Measurements from ENCODE around the gene MYCBP2.

MYCBP2 gene

GRCh38 chr13:77053192-77053591 lies 273.7 kb downstream of the MYCBP2 start:
- TF ChIP-seq CTCF (IDR thresholded peaks at IDR 0.05; ENCODE audit: low read depth, low read length, missing control alignments), result no peak
- H3K4me3 ChIP-seq (ENCODE audit: low read depth, low read length), result no peak overlapping the region
- in situ Hi-C loops (cut with HindIII; ENCODE audit: low sequenced_read_pairs), result no loop called here
- DNase-seq (ENCODE audit: low read depth), result no peak

GRCh38 chr13:77048681-77049080 lies 278.2 kb downstream of the MYCBP2 start:
- H3K4me3 ChIP-seq (ENCODE audit: low read depth, low read length), result no peak overlapping the region
- in situ Hi-C loops (cut with HindIII; ENCODE audit: low sequenced_read_pairs), result no loop called here
- no peak for DNase-seq (ENCODE audit: low read depth)
- TF ChIP-seq CTCF (IDR thresholded peaks at IDR 0.05; ENCODE audit: low read depth, low read length, missing control alignments), result no peak

- no peak overlapping the region for H3K4me3 ChIP-seq (ENCODE audit: low read depth, low read length)
- TF ChIP-seq CTCF (IDR thresholded peaks at IDR 0.05; ENCODE audit: low read depth, low read length, missing control alignments), result no peak
- DNase-seq (ENCODE audit: low read depth), result no peak
- in situ Hi-C loops (cut with HindIII; ENCODE audit: low sequenced_read_pairs), result no loop called here
Observed at GRCh38 chr13:77047649-77048343, 279.1 kb downstream of the MYCBP2 start.

- TF ChIP-seq CTCF (IDR thresholded peaks at IDR 0.05; ENCODE audit: low read depth, low read length, missing control alignments), result no peak
- in situ Hi-C loops (cut with HindIII; ENCODE audit: low sequenced_read_pairs), result no loop called here
- H3K4me3 ChIP-seq (ENCODE audit: low read depth, low read length), result no peak overlapping the region
- DNase-seq (ENCODE audit: low read depth), result no peak
Observed at GRCh38 chr13:77042566-77043177, 284.2 kb downstream of the MYCBP2 start.

- no peak for TF ChIP-seq CTCF (IDR thresholded peaks at IDR 0.05; ENCODE audit: low read depth, low read length, missing control alignments)
- in situ Hi-C loops (cut with HindIII; ENCODE audit: low sequenced_read_pairs), result no loop called here
Observed at GRCh38 chr13:77040835-77041234, 286.1 kb downstream of the MYCBP2 start.

GRCh38 chr13:77040076-77040475 lies 286.8 kb downstream of the MYCBP2 start:
- TF ChIP-seq CTCF (IDR thresholded peaks at IDR 0.05; ENCODE audit: low read depth, low read length, missing control alignments), result no peak
- DNase-seq (ENCODE audit: low read depth), result no peak
- in situ Hi-C loops (cut with HindIII; ENCODE audit: low sequenced_read_pairs), result no loop called here

More at GRCh38 chr13:77040835-77041234, 286.1 kb downstream of the MYCBP2 start:
- H3K4me3 ChIP-seq (ENCODE audit: low read depth, low read length), result no peak overlapping the region
- no peak for DNase-seq (ENCODE audit: low read depth)

More at GRCh38 chr13:77040076-77040475, 286.8 kb downstream of the MYCBP2 start:
- H3K4me3 ChIP-seq (ENCODE audit: low read depth, low read length), result no peak overlapping the region
